ENCODE measurements around the gene MAP4K3.

MAP4K3 gene

GRCh38 chr2:39443009-39443408, 5.9 kb upstream of the MAP4K3 start:
- no peak for DNase-seq

- DNase-seq, result peak in 8 of 14 donors; percentile 35 to 73 (median 67)
Observed at GRCh38 chr2:39437522-39438296, 624 bp upstream of the MAP4K3 start.

- DNase-seq, result peak in 6 of 14 donors; percentile 14 to 52 (median 32)
Observed at GRCh38 chr2:39435741-39436591, 1.1 kb downstream of the MAP4K3 start.

- peak in 8 of 14 donors; percentile 1 to 32 (median 10) for DNase-seq
Observed at GRCh38 chr2:39435234-39435633, 1.9 kb downstream of the MAP4K3 start.

- no peak for DNase-seq
Observed at GRCh38 chr2:39434233-39434897, 2.7 kb downstream of the MAP4K3 start.

DNA sequence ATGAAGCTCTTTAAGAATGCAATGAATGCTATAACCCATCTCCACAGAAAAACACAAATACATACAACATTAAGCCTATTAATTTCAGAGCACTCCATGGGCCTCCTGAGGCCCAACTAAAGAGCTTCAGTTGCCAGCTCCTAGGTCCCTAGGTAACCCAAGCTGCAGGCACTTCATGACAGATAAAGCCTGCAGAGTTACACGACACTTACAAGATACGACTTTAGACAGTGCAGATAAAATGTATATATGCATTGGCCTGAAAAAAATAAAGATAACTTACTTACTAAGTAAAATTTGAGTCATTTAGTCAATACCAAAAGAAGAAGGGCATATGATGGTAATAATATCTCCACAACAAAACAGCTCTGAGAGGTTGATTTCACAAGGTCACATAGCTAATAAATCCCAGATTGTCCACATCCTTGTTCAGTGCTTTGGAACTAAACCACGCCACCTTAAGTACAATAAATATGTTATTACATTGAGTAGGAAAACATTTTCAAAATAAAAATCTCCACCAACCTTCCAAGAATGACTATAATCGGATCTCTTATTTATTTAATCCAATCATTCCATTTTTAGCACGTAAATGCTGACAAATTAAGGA, 3.4 kb downstream of the MAP4K3 start:
- no peak for DNase-seq

GRCh38 chr2:39432701-39433100, 4.4 kb downstream of the MAP4K3 start:
- DNase-seq, result no peak

DNA sequence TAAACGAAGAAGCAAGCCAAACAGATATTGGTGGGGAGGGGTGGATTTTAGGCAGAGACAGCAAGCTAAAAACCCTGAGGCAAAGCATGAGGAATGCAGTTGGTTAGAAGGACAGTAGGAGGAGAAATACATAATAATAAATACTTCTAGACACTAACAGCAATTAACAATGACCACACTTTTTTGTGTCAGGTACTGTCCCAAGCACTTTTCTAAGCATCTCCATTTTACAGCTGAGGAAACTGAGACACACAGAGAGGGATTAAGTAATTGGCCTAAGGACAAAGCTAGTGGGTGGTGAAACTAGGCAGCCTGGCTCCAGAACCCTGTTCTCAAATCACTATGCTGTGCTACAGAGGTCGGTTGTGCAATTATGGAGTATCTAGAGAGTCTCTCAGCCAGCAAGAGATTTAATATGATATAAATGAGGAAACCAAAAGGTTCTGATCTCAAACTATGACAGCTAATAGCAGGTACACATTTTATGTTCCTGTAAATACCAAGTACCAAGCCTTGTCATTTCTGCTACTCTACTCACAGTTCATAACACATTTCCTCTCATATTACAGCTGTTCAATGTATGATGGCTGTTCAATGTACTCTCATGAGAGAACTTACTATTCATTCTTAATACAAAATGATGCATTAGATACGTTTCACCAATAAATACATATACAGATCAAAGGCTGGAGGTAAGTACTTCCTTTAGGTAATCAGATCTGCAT, 5.3 kb downstream of the MAP4K3 start:
- no peak for DNase-seq

DNA sequence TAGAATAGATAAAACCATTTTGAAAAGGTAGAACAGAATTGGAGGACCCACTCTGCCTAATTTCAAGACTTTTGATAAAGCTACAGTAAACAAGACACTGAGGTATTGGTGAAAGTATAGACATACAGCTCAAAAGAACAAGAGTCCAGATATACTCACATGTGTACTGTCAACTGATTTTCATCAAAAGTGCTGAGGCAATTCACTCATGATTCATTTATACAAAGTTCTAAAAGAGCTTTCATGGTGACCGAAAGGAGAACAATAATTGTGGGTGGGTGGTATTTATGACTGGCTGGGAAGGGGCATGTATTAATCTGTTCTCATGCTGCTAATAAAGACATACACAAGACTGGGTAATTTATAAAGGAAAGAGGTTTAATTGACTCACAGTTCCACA, 7.3 kb downstream of the MAP4K3 start:
- no peak for DNase-seq

DNA sequence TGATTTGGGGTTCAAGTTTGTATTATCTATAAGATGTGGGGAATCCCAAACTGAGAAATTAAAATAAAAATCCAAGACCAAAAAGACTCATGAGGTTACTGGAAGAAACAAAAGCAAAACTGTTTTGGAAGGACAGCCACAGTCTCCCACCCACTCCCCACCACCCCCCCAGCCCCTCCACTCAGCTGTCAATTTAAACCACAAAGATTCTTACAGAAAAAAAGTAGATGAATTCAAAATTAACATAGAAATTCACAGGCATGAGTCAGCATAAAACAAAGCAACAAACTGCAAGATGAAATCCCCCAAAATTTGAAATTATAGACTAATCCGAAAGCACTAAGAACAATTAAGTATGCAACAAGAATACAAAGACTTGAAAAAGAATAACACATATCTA, 12.1 kb downstream of the MAP4K3 start:
- DNase-seq, result no peak

- no peak for DNase-seq
Observed at GRCh38 chr2:39422700-39423099, 14.4 kb downstream of the MAP4K3 start.

DNA sequence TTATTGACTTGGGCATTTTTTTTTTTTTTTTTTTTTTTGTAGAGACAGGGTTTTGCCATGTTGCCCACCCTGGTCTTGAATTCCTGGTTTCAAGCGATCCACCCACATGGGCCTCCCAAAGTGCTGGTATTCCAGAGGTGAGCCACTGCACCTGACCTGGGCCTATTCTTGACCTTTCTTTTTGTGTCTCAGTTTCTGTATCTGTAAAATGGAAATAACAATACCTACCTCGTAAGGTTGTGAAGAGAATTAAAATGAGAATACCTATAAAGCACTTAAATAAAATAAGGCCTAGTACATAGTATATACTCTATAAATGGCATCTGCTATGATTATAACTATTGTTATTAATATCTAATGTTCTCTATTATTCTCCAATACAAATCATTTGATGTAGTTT, 15.7 kb downstream of the MAP4K3 start:
- DNase-seq, result no peak

DNA sequence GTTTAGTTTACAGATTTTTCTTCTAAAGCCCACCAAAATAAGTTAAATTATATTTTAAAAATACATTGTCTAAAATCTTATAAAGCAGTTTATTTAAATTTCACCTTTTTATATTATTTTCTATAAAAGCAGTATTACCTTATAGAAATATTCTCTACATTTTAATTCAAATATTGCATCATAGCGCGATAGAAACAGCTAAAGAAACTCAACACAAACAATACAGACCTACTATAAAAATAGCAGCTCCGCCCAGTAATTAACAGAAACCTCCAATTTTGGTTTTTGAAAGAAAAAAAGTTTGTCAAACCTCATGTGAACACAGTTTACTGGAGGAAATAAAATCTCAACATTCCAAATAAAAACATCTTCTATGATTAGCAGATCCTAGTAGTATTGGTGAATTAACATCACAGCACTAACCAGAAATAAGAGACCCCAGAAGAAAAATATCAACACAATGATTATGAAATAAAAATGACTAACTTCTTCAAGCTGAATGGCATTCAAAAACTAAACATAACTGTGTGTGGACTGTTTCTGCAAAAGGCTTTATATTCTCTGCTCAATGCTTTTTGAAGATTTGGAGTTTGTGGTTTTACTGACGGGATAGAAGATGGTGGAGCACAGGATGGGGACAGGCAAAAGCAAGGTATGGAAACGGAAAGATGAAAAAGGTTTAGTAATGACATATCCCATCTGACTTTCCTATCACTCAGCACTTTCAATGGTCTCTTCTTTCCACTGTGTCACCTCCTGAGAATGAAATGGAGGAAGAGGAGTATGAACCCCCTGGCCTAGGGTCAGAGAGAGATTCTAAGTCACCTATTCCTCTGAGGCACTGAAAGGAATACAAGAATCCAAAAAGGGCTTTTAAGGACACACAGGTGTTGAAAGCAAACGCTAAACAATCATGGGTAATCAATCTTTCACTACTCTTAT, 17.5 kb downstream of the MAP4K3 start:
- DNase-seq, result no peak

DNA sequence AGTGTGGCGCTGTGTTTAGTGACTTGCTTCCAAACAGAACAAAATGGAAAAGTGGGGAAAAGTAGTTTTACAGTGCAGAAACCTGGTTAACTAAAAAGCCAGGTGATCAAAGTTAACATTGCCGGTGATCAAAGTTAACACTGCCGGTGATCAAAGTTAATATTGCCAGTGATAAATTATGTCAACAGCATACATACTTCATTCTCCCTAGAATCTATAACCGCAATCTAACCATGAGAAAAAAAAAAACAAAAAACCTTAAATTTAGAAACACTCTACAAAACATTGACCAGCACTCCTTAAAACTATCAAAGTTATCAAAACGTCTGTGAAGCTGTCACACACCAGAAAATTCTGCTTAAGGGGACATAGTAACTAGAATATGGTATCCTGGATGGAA, 18.6 kb downstream of the MAP4K3 start:
- no peak for DNase-seq

DNA sequence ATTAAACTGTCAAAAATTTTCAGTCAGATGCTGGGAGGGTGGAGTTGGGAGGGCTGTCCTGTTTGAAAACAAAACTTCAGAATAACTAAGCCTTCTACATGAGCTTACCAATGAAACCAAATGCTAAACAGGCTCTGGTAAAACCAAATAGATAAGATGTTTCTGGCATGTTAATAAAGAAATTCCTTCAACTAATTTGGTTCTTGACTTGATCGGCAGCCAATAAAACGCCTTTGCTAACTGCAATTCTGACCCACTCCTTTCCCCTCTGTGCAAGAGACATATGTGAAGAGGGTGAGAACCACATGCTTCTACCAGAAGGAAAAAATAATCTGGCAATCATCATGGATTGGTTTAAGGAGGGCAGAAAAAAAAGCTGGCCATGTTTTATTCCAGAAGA, 20.9 kb downstream of the MAP4K3 start:
- DNase-seq, result no peak

GRCh38 chr2:39413063-39413737, 23.9 kb downstream of the MAP4K3 start:
- no peak for DNase-seq

DNA sequence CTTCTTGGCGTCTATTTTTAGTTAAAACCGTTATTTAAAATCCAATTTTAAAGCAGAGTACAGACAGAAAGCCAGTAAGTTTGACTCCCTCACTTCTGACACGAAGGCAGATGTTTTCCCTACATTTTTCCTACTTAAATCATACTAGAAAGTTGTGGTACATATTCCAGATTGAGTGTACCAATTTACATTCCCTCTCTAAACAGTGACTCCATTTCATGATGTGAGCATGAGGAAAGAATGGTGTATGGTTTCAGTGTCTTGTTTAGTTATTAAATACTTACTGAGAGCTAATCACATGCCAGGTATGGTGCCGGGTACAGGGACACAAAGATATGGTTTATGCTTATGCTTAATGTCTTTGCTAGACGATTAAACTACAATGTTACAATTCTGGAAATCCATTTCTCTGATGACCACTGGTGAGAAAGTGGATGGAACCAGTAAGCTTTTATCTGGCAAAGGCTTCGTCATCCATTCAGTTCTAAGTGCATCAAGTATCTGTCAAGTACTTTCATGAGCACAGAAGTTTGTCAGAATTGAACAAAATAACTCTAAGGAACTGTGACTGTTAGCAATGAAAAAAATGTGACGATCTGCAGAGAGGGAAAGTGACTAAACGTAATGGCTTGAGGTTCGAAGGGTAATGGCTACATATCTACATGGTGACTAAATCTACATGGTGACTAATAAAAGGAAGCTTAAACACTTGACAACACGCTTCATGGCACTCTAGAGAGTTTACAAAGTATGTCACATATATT, 25.7 kb downstream of the MAP4K3 start:
- no peak for DNase-seq

GRCh38 chr2:39409697-39410389, 27.2 kb downstream of the MAP4K3 start:
- no peak for DNase-seq

All from C1 segment of cervical spinal cord (tissue), 14 donors.